Left kidney (tissue), 2 donors: ENCODE data around the gene MAML2. TPM values are rescaled to one million over a fixed set of nuclear protein-coding genes. Genes with fewer than 3 reads are reported as not detected.

Experiments used
- DNase-seq: peaks from one replicate; pipeline ENCODE4 v3.0.0-alpha.2; 2013
- polyA plus RNA-seq: library from polyadenylated mRNA; unstranded; fragments of 120-200 nt; gene quantifications from one replicate; pipeline ENCODE4 v1.2.1, GENCODE V29; 2013; ENCODE audit not compliant: insufficient read length

The MAML2 gene
- polyA plus RNA-seq, 1 donor: 31.7 TPM

DNA sequence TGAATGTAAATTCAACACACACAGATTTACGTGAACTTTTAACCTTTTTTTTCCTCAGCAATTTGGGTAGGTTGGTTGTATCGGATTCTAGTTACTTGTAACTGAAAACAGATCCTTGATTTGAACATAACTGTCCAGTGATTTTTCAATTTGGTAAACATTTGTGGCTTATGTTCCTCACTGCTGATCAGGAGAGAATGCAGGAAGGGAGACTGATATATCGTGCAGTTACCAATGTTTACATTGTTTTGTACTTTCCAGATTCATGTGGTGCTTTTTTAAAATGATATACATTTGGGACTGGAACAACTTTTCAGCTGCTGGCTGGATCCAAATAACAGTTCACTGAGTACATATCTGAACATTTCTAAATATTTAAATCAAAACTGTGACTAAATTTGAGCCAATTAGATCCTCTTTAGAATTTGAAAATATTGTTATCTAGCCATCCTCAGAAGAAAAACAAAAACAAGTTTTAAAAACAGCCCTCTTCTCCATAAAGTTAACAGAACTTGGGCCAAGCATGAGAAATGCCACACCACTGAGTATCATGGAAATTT, 334.8 kb downstream of the MAML2 start:
- no peak for DNase-seq

GRCh38 chr11:96006037-96006436, 337.0 kb downstream of the MAML2 start:
- DNase-seq: no peak

DNA sequence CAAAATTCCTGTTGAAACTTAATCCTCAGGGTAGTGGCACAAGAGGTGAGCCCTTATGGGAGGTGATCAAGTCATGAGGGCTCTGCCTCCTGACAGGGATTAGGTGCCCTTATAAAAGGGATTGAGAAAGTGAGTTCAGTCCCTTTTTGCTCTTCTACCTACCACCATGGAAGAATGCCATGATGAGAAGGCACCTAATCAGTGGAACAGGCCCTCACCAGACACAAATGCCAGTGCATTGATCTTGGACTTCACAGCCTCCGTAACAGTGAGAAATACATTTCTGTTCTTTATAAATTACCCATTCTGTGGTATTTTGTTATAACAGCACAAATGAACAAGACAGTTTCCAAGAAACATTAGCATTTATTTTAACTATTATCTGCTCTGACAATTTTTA, 338.1 kb downstream of the MAML2 start:
- DNase-seq: no peak

GRCh38 chr11:96002754-96003290, 340.2 kb downstream of the MAML2 start:
- no peak for DNase-seq

- no peak for DNase-seq
Measured at GRCh38 chr11:96002339-96002738, 340.7 kb downstream of the MAML2 start.

DNA sequence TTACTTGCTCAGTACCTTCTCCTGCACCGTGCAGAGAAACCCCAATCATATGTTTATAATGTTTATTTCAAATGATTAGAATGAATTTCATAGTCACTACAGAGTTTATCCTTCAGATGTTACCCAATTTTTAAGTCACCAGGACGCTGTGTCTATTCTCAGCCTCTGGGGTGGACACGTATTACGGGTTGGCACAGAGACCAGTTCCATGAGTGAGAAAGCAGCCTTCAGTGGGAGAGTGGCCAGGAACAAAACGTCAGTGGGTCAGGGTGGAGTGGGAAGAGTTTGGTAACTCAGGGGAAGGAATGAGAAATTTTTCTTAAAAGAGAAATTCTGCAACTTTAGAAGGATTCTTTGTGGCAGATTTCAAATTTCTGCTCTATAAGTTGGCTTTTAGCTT, 342.0 kb downstream of the MAML2 start:
- DNase-seq: no peak

DNA sequence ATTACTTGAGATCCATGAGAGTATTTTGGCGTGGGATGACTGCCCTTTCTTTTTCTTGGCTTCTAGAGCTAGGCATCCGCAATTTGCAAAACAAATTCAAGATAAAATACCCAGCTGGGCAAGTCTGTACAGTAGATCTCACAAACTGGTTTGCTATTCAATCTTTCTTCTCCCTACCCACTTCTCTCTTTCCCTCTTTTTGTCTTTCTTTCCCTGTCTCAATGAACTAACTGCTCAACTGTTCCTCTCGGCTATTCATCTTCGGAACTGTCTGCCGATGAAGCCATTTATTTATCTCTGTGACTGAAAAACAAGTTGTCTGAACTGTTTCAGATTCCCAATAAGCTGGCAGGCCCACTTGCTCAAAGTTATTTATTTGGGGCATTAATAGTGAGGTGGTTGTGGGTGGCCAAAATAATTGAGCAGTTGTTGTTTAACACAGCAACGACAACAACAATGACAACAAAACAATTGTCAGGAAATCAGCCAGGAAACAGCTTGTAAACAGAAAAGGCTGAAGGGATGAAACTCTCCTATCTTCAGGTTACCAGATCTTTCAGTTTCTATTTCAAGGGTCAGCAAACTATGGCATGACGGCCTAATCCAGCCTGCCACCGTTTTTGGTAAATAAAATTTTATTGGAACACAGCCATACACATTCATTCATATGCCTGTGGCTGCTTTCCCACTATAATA, 343.1 kb downstream of the MAML2 start:
- DNase-seq: no peak

DNA sequence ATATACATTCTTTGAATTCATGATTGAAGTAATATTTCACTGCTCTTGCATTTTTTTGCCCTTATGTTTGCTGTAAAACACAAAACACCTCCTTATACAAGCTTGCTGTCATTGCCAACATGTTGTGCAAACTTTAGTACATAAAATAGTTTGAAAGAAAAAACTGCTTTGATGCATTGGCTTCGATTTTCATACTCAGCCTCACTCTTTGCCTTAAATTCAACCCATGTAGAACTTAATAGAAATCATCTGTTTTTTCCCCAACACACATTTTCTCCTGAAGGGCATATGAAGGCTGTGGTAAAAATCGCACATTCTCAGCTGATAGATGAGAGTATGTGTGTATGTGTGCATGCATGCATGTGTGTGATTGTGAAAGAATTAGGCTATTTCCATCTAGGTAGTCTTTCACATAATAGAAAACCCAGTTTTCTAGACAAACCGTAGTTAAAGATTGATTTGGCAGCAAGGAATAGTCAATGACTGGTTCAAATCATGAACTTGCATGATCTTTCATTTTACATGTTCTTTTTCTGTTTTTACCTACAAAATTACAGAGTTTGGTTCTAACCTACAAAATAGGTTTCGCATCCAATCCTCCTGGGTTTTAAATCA, 346.3 kb downstream of the MAML2 start:
- DNase-seq: no peak

DNA sequence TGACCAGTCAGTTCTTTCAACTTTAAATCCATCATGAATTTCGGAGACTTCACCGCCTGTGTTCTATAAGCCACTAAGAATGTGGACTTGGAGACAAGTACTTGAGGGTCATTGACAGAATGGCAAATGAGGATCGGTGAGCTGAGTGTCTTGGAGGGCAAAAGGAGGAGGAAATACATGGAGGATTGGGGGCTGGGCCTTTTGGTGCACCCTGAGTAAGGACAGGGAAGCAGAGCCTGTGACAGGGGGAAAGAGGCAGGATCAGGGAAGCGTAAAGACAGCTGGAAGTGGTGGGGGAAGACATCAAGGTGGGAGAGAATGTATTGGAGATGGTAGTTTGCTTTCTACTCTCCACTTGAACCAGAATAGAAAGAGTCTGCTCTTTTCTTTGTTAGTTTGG, 348.7 kb downstream of the MAML2 start:
- no peak for DNase-seq

DNA sequence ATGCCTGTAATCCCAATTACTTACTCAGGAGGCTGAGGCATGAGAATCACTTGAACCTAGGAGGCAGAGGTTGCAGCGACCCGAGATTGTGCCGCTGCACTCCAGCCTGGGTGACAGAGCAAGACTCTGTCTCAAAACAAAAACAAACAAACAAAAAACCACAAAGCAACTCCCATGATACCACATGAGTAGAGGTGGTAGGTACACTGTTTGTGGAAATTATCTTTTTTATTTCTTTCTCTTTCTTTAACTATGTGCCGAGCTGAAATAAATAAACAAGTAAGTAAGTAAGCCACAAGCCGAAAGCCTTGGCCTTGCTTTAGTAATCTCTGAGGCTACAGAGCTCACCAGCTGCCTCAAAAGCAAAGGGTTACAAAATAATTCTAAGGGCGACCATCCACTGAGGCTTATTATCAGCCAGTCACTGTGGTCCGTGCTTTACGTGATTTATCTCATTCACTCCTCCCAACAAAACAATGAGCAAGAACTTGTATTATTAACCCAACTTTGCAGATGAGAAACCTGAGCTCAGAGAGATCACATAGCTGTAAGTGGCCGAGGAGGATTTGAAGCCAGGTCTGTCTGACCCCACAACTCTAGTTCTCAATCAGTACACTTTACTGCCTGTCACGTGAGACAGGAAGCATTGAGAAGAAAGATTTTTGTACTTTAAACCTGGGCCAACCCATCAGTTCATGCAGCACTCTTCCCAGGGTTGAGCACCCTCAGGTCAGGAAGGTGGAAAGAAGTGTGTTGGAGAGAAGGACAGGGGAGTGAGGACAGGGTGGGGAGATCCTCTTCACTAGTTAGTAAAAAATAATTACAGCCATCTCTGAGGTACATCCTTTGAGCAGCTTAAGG, 349.3 kb downstream of the MAML2 start:
- DNase-seq: no peak

GRCh38 chr11:95991545-95991944, 351.4 kb downstream of the MAML2 start:
- no peak for DNase-seq

- DNase-seq: no peak
Measured at GRCh38 chr11:95991101-95991500, 351.9 kb downstream of the MAML2 start.

DNA sequence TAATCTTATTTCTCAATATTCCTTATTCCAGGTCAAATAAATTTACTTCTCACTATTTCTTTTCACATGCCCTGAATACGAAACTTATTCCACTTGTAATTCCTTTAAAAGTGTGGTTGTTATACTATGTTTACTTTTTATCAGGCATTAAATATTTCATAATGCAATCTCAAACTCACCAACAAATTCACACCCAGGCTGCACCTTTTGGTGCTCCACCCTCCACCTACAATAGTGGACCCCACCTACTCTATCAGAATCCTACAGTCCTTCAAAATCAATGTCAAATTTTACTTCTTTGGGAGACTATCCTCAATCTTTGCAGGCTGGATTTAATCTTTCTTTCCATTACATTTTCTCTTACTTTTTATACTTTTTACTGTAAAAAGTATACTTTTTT, 353.2 kb downstream of the MAML2 start:
- no peak for DNase-seq

DNA sequence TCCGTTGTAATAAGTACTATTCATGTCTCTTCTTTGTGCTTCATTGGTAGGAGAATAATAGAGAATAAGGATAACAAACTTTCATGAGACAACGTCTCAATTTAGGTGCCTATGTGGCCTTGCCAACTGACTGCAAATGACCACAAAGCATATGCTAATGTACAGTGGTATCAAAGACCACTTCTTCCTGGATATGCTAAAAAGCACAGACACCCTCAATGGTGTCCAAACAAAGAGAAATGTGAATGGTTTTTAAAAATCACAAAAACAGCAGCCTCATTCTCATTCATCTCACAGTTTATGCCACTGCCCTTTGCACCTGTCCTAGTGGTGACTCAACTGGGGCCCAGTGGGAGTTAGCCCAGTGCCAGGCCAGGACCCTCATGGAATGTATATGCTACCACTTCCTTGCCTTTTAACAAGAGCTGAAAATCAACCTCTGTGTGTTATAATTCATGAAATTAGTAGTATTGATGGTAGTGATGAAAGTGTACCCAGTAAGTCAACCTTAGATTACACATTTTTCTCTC, 353.9 kb downstream of the MAML2 start:
- no peak for DNase-seq

DNA sequence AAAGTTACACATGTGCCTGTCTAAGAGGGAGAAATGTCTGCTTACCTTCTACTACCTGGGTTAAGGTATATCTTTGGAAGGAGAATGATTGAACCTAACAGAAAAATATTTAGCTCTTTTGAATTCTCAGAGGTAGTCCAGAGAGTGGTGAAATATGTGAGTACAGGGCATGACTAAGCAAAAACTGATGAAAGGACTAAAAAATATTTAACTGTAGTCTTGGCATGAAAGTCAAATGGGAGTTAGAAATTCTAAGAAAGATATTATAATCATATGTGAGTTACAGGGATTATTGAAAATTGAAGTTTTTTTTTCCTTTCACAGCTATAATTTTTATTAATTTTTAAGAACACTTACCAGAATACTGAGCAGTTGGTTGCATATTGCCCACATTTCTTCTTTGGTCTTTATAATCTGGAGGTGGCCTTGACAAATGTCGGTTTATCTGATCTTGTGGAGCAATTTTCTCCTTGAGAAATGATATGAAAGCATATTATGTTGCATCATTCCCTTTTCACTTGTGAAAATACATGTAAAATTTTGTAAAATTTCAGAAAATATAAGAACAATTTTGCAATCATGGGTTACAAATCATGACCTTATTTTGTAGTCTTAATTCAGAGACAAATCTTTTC, 357.7 kb downstream of the MAML2 start:
- no peak for DNase-seq

DNA sequence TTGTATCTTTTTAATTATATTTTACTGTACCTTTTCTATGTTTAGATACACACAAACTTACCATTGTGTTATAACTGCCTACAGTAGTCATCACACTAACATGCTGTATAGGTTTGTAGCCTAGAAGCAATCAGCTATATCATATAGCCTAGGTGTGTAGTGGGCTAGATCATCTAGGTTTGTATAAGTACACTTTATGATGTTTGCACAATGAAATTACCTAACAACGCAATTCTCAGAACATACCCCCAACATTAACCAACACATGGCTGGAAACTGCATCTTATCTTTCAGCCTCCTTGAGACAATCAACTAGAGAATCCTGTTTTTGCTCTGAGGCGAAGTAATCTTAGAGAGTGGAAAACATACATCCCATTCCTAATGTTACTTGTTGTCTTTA, 358.9 kb downstream of the MAML2 start:
- no peak for DNase-seq

GRCh38 chr11:95977534-95978174, 365.3 kb downstream of the MAML2 start:
- DNase-seq: no peak

GRCh38 chr11:95976550-95976949, 366.4 kb downstream of the MAML2 start:
- DNase-seq: no peak

- no peak for DNase-seq
Measured at GRCh38 chr11:95975343-95975742, 367.7 kb downstream of the MAML2 start.

GRCh38 chr11:95972060-95972459, 370.9 kb downstream of the MAML2 start:
- DNase-seq: no peak

DNA sequence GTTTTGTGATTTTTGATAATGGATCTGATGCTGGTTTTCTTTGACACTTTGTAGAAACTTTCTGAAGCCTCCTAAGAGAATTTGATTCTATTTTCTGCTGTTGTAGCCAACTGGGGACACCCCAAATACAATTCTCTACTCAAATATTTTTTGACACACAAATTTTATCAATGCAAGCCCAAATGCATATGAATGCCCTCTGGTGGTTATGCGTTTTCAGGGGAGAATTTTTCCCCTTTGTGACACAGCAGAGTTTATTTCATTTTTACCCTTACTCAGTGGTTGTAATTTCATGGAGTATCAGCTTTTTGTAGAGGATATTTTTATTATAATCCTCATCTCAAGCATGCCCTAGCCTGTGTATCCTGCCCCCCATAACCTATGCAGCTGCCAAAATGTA, 374.4 kb downstream of the MAML2 start:
- no peak for DNase-seq
